ENCODE measurements around the gene EPM2AIP1. TPM values are rescaled to one million over a fixed set of nuclear protein-coding genes. Genes with fewer than 3 reads are reported as not detected.

The EPM2AIP1 gene
- total RNA-seq, 2 donors from 2014 or later, result 15.7 to 19.5 TPM

DNA sequence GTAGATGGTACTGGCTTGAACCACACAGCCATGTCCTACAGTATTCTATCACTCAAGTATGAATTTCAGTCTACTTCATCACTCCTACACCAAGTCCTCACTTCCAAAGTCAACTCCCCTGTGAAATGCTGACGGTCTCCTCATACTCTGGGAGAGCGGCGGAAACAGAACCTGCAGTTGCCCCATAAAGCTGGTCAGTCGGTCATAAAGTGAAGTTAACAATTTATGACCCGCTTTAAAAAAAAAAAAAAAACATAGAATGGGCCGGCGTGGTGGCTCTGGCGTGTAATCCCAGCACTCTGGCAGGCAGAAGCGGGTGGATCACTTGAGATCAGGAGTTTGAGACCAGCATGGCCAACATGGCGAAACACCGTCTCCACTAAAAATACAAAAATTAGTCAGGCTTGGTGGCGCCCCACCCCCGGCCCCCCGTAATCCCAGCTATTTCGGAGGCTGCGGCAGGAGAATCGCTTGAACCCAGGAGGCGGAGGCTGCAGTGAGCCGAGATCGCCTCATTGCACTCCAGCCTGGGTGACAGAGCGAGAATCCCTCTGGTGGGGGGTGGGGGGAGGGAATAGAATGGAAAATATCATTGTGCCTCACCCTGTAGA, 50.2 kb downstream of the EPM2AIP1 start:
- H3K36me3 ChIP-seq (ENCODE audit: control insufficient read depth, insufficient read depth, low read length), result no peaks in the 10 kb centered on the region
- no peak overlapping the region for H3K27ac ChIP-seq (ENCODE audit: low read depth, low read length)
- WGBS, 2 experiments (ENCODE audit: insufficient coverage in 1 of 2, insufficient read length in 1 of 2), result 89 to 94% methylated on average over 11 to 21 of the region's 21 CpGs
- Mint-ChIP-seq H3K27ac (no peak overlapping the region), H3K4me3 (no peak overlapping the region), H3K4me1 (peaks cover 5% of the 10 kb centered on the region), H3K36me3 (ENCODE audit: low read depth) (no peaks in the 10 kb centered on the region), H3K9me3 (peaks cover 9% of the 10 kb centered on the region), H3K27me3 (ENCODE audit: insufficient read depth) (peaks cover 40% of the 10 kb centered on the region)
- H3K27me3 ChIP-seq (ENCODE audit: control insufficient read depth, insufficient read depth, low read length, poor library complexity, severe bottlenecking), result peaks cover 27% of the 10 kb centered on the region
- H3K9ac ChIP-seq (ENCODE audit: extremely low read depth, low read length, poor library complexity, severe bottlenecking), result no peak overlapping the region
- TF ChIP-seq CTCF (conservative IDR thresholded peaks at IDR 0.05), result no peak
- no peaks in the 10 kb centered on the region for H3K4me1 ChIP-seq (ENCODE audit: control insufficient read depth, insufficient read depth, low read length)
- H3K4me3 ChIP-seq (ENCODE audit: low read length), result no peak overlapping the region
- H3K9me3 ChIP-seq (ENCODE audit: control insufficient read depth, low read length), result peaks cover 5% of the 10 kb centered on the region
- DNase-seq, result peak; percentile 7

DNA sequence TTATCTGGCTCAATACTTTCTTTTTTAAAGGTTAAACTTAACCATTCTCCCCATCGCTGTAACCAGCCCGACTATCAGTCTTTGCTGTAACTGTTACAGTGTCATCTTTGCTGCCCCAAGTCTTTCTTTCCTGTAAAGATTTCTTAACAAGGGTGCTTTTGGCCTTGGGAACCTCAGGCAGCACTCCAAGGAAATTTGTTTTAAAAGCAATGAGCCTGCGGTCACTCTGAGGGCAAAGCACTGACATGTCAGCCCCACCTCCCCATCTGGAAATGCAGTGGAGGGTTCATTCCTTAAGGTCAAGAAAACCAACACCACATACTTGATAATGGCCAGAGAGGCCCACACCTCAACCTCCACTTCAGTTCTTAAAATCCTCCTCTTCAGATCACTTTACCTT, 51.3 kb downstream of the EPM2AIP1 start:
- no peak for TF ChIP-seq CTCF (conservative IDR thresholded peaks at IDR 0.05)
- DNase-seq, result peak; percentile 21
- H3K27me3 Mint-ChIP-seq (ENCODE audit: insufficient read depth), result peaks cover 36% of the 10 kb centered on the region
- no peak overlapping the region for H3K4me3 Mint-ChIP-seq
- no peak overlapping the region for H3K9ac ChIP-seq (ENCODE audit: extremely low read depth, low read length, poor library complexity, severe bottlenecking)
- peaks cover 5% of the 10 kb centered on the region for H3K4me1 Mint-ChIP-seq
- H3K27me3 ChIP-seq (ENCODE audit: control insufficient read depth, insufficient read depth, low read length, poor library complexity, severe bottlenecking), result peaks cover 27% of the 10 kb centered on the region
- no peaks in the 10 kb centered on the region for H3K4me1 ChIP-seq (ENCODE audit: control insufficient read depth, insufficient read depth, low read length)
- no peaks in the 10 kb centered on the region for H3K36me3 ChIP-seq (ENCODE audit: control insufficient read depth, insufficient read depth, low read length)
- no peak overlapping the region for H3K4me3 ChIP-seq (ENCODE audit: low read length)
- no peak overlapping the region for H3K27ac ChIP-seq (ENCODE audit: low read depth, low read length)
- H3K9me3 ChIP-seq (ENCODE audit: control insufficient read depth, low read length), result no peaks in the 10 kb centered on the region
- WGBS, 2 experiments (ENCODE audit: insufficient coverage in 1 of 2, insufficient read length in 1 of 2), result 91 to 95% methylated on average over 2 to 3 of the region's 3 CpGs
- no peaks in the 10 kb centered on the region for H3K36me3 Mint-ChIP-seq (ENCODE audit: low read depth)
- peaks cover under 1% of the 10 kb centered on the region for H3K9me3 Mint-ChIP-seq
- no peak overlapping the region for H3K27ac Mint-ChIP-seq

GRCh38 chr3:36941162-36941561, 51.8 kb downstream of the EPM2AIP1 start:
- Histone ChIP-seq H3K4me1 (ENCODE audit: control insufficient read depth, insufficient read depth, low read length) (no peaks in the 10 kb centered on the region), H3K27me3 (ENCODE audit: control insufficient read depth, insufficient read depth, low read length, poor library complexity, severe bottlenecking) (peaks cover 27% of the 10 kb centered on the region), H3K36me3 (ENCODE audit: control insufficient read depth, insufficient read depth, low read length) (no peaks in the 10 kb centered on the region), H3K9ac (ENCODE audit: extremely low read depth, low read length, poor library complexity, severe bottlenecking) (no peak overlapping the region), H3K27ac (ENCODE audit: low read depth, low read length) (no peak overlapping the region), H3K4me3 (ENCODE audit: low read length) (no peak overlapping the region), H3K9me3 (ENCODE audit: control insufficient read depth, low read length) (no peaks in the 10 kb centered on the region)
- Mint-ChIP-seq H3K4me1 (peaks cover 8% of the 10 kb centered on the region), H3K36me3 (ENCODE audit: low read depth) (no peaks in the 10 kb centered on the region), H3K4me3 (no peak overlapping the region), H3K9me3 (no peaks in the 10 kb centered on the region), H3K27me3 (ENCODE audit: insufficient read depth) (peaks cover 34% of the 10 kb centered on the region), H3K27ac (no peak overlapping the region)
- DNase-seq, result peak; percentile 16
- TF ChIP-seq CTCF (conservative IDR thresholded peaks at IDR 0.05), result no peak
- 86 to 100% methylated on average over 2 of the region's 2 CpGs for WGBS, 2 experiments (ENCODE audit: insufficient coverage in 1 of 2, insufficient read length in 1 of 2)
